LNCaP clone FGC (cell line): ENCODE measurements around the gene ZNF831.
A peak's percentile ranks its signal among the peaks of the same experiment; 100 is the strongest.

Experiments used
- DNase-seq: peaks from one replicate; pipeline ENCODE4 v3.0.0-alpha.2; 2011; ENCODE audit warnings: low read depth
- H3K4me3 ChIP-seq: 2 replicates; pipeline ENCODE4 v1.5.1; 2011; ENCODE audit warnings: mild to moderate bottlenecking, low read depth, low read length, control low read depth
- TF ChIP-seq, protein P1 (sequence below): IDR thresholded peaks from 2 replicates; pipeline ENCODE4 v1.5.1; 2012; ENCODE audit warnings: mild to moderate bottlenecking; ENCODE audit not compliant: control insufficient read depth, insufficient read depth; ENCODE audit errors: extremely low read depth

ZNF831 gene

DNA sequence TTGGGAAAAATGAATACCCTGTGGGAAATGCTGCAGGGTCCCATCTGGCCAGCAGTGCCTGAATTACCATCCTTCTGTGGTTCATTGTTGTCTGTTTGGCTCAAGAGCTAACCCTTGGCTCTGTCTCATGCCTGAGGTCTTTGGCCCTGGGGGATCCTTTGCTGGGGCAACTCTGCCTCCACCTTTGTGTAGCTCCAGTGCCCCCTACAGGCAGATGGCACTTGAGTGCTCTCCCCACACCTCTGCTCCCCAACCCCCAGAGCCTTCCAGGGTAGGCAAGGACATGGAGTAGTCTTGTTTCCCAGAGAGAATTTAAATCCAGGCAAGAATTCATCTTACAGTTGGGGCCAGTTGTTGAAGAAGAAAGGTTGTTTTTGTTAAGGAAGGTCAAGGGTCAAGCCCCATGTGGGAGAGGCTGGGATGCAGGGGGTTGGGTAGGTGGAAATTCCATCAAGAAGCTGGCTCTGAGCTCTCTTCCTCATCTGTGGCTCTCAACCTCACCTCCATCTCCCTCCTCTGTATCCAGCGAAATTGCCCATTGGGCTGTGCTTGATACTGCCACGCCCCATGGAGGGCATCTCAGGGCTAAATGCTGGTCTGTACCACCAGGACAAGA is 44.2 kb downstream of the ZNF831 start:
- no peak for DNase-seq
- no peak overlapping the region for H3K4me3 ChIP-seq
- TF ChIP-seq, protein P1, sequence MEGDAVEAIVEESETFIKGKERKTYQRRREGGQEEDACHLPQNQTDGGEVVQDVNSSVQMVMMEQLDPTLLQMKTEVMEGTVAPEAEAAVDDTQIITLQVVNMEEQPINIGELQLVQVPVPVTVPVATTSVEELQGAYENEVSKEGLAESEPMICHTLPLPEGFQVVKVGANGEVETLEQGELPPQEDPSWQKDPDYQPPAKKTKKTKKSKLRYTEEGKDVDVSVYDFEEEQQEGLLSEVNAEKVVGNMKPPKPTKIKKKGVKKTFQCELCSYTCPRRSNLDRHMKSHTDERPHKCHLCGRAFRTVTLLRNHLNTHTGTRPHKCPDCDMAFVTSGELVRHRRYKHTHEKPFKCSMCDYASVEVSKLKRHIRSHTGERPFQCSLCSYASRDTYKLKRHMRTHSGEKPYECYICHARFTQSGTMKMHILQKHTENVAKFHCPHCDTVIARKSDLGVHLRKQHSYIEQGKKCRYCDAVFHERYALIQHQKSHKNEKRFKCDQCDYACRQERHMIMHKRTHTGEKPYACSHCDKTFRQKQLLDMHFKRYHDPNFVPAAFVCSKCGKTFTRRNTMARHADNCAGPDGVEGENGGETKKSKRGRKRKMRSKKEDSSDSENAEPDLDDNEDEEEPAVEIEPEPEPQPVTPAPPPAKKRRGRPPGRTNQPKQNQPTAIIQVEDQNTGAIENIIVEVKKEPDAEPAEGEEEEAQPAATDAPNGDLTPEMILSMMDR = peak; percentile 59

GRCh38 chr20:59210186-59210585 is 46.6 kb downstream of the ZNF831 start:
- H3K4me3 ChIP-seq = no peak overlapping the region
- TF ChIP-seq, protein P1 = no peak
- no peak for DNase-seq

GRCh38 chr20:59211208-59211765 is 47.7 kb downstream of the ZNF831 start:
- DNase-seq = no peak
- TF ChIP-seq, protein P1 = no peak

DNA sequence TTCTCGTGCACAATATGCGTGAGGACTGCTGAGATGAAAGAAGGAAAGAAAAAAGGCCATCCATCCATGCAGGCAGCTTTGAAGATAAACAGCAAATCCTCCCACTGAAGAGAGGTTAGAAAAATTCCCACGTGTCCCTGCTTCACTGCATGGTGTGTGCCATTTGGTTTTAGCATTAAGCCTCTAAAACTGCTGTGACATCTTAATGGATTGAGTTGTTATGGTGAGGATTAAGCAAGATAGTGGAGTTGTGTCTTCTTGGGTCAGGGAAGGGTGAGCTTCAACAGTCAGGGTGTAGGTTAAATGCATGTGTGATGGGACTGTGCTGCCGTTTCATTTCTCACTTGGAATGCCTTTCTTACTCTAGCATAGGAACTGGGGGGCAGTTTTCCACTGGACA is 50.5 kb downstream of the ZNF831 start:
- no peak overlapping the region for H3K4me3 ChIP-seq
- TF ChIP-seq, protein P1 = no peak
- DNase-seq = no peak

More at GRCh38 chr20:59211208-59211765, 47.7 kb downstream of the ZNF831 start:
- no peak overlapping the region for H3K4me3 ChIP-seq

DNA sequence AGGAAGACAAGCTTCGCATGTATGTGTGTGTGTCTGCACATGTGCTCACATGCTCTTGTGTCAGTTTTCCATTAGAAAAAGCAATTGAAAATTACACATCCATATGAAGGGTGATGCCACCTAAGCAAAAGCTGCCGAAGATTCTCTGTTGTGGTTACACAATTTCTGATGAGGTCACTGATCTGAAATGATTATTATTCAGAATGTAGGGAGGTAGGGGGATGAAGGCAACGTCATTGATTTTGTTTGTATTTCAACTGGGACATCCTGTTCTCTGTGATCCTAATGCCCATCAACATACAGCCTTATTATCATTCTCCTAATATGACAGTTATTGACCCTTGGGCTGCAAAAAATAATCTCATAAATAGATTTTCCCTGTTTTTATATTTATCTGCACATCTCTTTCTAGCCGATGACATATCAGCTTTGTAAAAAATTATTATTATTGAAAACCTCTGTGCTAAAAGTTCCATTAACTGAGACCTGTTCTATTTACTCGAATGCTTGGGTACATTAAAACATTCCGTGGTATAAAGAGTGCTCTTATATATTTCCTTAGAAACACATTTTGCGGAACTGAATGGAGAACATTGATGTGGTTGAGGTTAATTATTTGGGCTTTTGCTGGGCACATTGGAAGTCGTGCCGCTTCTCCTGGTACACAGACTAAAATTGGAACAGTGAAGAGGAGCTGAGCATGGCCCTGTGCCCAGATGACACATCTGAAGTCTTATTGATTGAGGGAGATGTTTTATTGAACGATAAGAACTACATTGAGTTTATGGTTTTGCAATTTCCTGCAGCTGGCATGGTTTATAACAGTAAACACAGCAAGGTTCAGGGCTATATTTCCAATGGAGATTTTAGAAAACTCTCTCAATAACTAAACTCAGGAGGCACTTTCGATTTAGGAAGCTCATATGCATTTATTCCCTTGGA is 51.3 kb downstream of the ZNF831 start:
- no peak for DNase-seq
- TF ChIP-seq, protein P1 = no peak
- H3K4me3 ChIP-seq = no peak overlapping the region

GRCh38 chr20:59217173-59217572 is 53.6 kb downstream of the ZNF831 start:
- TF ChIP-seq, protein P1 = no peak
- DNase-seq = no peak
- no peak overlapping the region for H3K4me3 ChIP-seq
